ENCODE data around the gene MRPL42. TPM values are rescaled to one million over a fixed set of nuclear protein-coding genes. Genes with fewer than 3 reads are reported as not detected.
A peak's percentile ranks its signal among the peaks of the same experiment; 100 is the strongest.

Gene MRPL42
- total RNA-seq, 1 experiment from 2014 or later: 119 TPM

GRCh38 chr12:93441081-93441616 is 26.2 kb upstream of the MRPL42 start:
- TF ChIP-seq EZH2phosphoT487 (IDR thresholded peaks at IDR 0.05; ENCODE audit: borderline replicate concordance, low read length) (no peak), EZH2 (IDR thresholded peaks at IDR 0.05; ENCODE audit: low read length, unreplicated experiment) (no peak), CTCF (conservative IDR thresholded peaks at IDR 0.05; ENCODE audit: low read depth, low read length) (no peak)
- ATAC-seq: peak; percentile 10; the same call in 1 of the 2 replicates
- no peaks in the 10 kb centered on the region for H3K9me2 ChIP-seq (replicated peaks; ENCODE audit: low read length)
- peak overlapping the region; percentile 95 for H3K9ac ChIP-seq (ENCODE audit: low read length)
- H3K79me2 ChIP-seq (ENCODE audit: low read length): peaks cover 56% of the 10 kb centered on the region
- intact Hi-C loops (cut with micrococcal nuclease): loop anchor here (10.0 kb wide), 1 partner anchor 664 kb away; no protein-coding TSS in a partner anchor
- H3K36me3 ChIP-seq (ENCODE audit: low read depth, low read length): no peaks in the 10 kb centered on the region
- peak overlapping the region; percentile 68 for H3K27ac ChIP-seq (ENCODE audit: low read length)
- peak overlapping the region; percentile 91 for H3K4me2 ChIP-seq (ENCODE audit: low read length)
- H4K20me1 ChIP-seq (ENCODE audit: low read length): peaks cover 49% of the 10 kb centered on the region
- peak overlapping the region; percentile 71; the same call in 1 of the 2 replicates for H2AFZ ChIP-seq (ENCODE audit: low read length)
- H3K27me3 ChIP-seq (ENCODE audit: low read length): no peaks in the 10 kb centered on the region
- no peaks in the 10 kb centered on the region for H3F3A ChIP-seq (ENCODE audit: low read length, unreplicated experiment)
- peak overlapping the region; percentile 86 for H3K4me3 ChIP-seq (ENCODE audit: low read length)
- no peaks in the 10 kb centered on the region for H3K9me3 ChIP-seq (ENCODE audit: low read length)
- DNase-seq: peak; percentile 12
- no TSS peak for BruUV-seq (replicated peaks)
- peaks cover 34% of the 10 kb centered on the region for H3K4me1 ChIP-seq (ENCODE audit: insufficient read depth, low read length)
- POLR2A ChIA-PET (ENCODE audit: unreplicated experiment): interaction anchor here (0.6 kb wide), 1 partner anchor 1400 kb away, joined by 3 read pairs; no protein-coding TSS in a partner anchor
- CTCF ChIA-PET: no interaction called here

DNA sequence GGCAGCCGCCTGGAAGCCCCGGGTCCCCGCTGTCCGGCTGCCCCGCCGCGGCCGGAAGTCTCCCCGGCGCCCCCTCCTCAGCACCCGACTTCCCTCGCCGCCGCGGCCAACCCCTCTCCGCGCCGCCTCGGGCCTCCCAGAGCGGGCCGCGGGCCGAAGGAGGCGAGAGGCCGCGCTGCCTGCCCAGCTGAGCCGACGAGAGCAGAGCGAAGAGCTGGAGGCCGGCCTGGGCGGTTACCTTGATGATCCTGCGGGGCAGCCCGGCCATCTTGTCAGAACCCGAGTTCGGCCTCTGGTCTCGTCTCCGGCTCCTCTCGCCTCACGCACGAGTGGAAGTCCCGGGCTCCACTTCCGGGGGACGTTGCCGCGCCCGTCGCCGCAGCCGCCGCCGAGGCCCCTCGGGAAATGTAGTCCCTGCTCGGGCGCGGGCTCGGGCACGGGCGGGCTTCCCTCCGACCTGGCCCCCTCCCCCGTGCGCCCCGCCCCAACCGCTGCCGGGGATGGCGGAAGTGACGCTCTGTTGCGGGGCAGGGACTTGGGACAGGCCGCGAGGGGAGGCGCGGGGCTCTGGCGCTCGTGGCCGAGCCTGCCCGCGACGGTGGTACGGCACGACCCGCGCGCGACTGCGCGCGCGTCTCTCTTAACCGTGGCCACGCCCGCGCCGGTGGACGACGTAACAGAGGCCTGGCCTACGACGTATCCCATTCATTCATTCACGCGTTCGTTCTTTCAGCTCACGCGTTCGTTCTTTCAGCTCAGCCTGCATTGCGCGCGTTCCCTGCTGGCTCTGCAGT is 25.5 kb upstream of the MRPL42 start, which contains the start of gene UBE2N:
Gene UBE2N (minus strand): TSS at position 331 of the 794 bp plus-strand sequence. CDS start 63 bp downstream, at position 268.
- H3K4me2 ChIP-seq (ENCODE audit: low read length): peak within 1 kb of the TSS; percentile 91
- CTCF ChIA-PET: no interaction called here
- no peaks in the 10 kb centered on the region for H3K36me3 ChIP-seq (ENCODE audit: low read depth, low read length)
- H2AFZ ChIP-seq (ENCODE audit: low read length): peak within 1 kb of the TSS; percentile 84
- H3K27me3 ChIP-seq (ENCODE audit: low read length): no peaks in the 10 kb centered on the region
- TF ChIP-seq EZH2phosphoT487 (IDR thresholded peaks at IDR 0.05; ENCODE audit: borderline replicate concordance, low read length) (peak; percentile 97), CTCF (conservative IDR thresholded peaks at IDR 0.05; ENCODE audit: low read depth, low read length) (no peak)
- peak; percentile 85 for ATAC-seq
- peaks cover 27% of the 10 kb centered on the region for H3K4me1 ChIP-seq (ENCODE audit: insufficient read depth, low read length)
- DNase-seq: peak; percentile 94
- peaks cover 49% of the 10 kb centered on the region for H3K79me2 ChIP-seq (ENCODE audit: low read length)
- no peaks in the 10 kb centered on the region for H3K9me3 ChIP-seq (ENCODE audit: low read length)
- H3K9me2 ChIP-seq (replicated peaks; ENCODE audit: low read length): no peaks in the 10 kb centered on the region
- POLR2A ChIA-PET (ENCODE audit: unreplicated experiment): interaction anchor here (0.5 to 0.6 kb wide), 2 partner anchors 695 to 1400 kb away, joined by 3 read pairs; no protein-coding TSS in a partner anchor
- peak within 1 kb of the TSS; percentile 86 for H3K4me3 ChIP-seq (ENCODE audit: low read length)
- BruUV-seq (replicated peaks): no TSS peak
- intact Hi-C loops (cut with micrococcal nuclease): loop anchor here (10.0 kb wide), 1 partner anchor 663 kb away; no protein-coding TSS in a partner anchor
- H3K27ac ChIP-seq (ENCODE audit: low read length): peak within 1 kb of the TSS; percentile 68
- H4K20me1 ChIP-seq (ENCODE audit: low read length): peaks cover 42% of the 10 kb centered on the region
- H3K9ac ChIP-seq (ENCODE audit: low read length): peak within 1 kb of the TSS; percentile 95
- no peaks in the 10 kb centered on the region for H3F3A ChIP-seq (ENCODE audit: low read length, unreplicated experiment)

Data from PC-3 (cell line).